ENCODE measurements around the gene CFDP1. TPM values are rescaled to one million over a fixed set of nuclear protein-coding genes. Genes with fewer than 3 reads are reported as not detected.

The CFDP1 gene
- total RNA-seq, 1 experiment from 2014 or later: 52.6 TPM

DNA sequence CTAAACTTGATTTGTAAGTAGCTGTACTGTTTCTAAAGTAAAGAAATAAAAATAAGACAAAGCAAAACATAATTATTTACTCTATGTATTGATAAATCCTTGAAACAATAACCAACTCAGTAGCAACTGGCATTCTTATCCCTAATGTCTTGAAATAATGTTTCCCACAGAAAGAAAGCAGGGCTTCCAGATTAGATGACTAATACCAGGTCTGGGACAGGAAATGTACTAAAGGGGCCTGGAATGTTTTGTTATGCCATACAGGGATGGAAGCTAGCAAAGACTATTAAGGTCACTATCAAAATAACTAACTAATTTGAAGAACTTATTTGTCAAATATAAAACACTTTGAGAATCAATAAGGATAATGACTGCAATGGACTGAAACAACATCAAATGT, 82.1 kb downstream of the CFDP1 start:
- POLR2A ChIA-PET (ENCODE audit: unreplicated experiment): no interaction called here
- peaks cover 9% of the 10 kb centered on the region; the same call in 1 of the 2 replicates for H3F3A ChIP-seq (ENCODE audit: insufficient read depth, low read depth)
- H3K9me3 ChIP-seq (ENCODE audit: insufficient read depth, low read depth): no peaks in the 10 kb centered on the region
- H3K9me2 ChIP-seq (ENCODE audit: insufficient read depth): no peaks in the 10 kb centered on the region
- CTCF ChIA-PET: no interaction called here
- peak overlapping the region; percentile 10; the same call in 1 of the 2 replicates for H3K4me2 ChIP-seq
- H2AFZ ChIP-seq: no peak overlapping the region
- TF ChIP-seq, protein P1, sequence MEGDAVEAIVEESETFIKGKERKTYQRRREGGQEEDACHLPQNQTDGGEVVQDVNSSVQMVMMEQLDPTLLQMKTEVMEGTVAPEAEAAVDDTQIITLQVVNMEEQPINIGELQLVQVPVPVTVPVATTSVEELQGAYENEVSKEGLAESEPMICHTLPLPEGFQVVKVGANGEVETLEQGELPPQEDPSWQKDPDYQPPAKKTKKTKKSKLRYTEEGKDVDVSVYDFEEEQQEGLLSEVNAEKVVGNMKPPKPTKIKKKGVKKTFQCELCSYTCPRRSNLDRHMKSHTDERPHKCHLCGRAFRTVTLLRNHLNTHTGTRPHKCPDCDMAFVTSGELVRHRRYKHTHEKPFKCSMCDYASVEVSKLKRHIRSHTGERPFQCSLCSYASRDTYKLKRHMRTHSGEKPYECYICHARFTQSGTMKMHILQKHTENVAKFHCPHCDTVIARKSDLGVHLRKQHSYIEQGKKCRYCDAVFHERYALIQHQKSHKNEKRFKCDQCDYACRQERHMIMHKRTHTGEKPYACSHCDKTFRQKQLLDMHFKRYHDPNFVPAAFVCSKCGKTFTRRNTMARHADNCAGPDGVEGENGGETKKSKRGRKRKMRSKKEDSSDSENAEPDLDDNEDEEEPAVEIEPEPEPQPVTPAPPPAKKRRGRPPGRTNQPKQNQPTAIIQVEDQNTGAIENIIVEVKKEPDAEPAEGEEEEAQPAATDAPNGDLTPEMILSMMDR (conservative IDR thresholded peaks at IDR 0.05): no peak
- no peak for TF ChIP-seq EZH2 (IDR thresholded peaks at IDR 0.05; ENCODE audit: low read depth)
- no peaks in the 10 kb centered on the region for H3K27me3 ChIP-seq (ENCODE audit: insufficient read depth, low read depth)
- H3K27ac ChIP-seq: peak overlapping the region; percentile 25; the same call in 1 of the 2 replicates
- H4K20me1 ChIP-seq (ENCODE audit: insufficient read depth): no peaks in the 10 kb centered on the region
- no peaks in the 10 kb centered on the region for H3K36me3 ChIP-seq (ENCODE audit: low read depth)
- no TSS peak for BruUV-seq (replicated peaks)
- intact Hi-C loops (cut with micrococcal nuclease; ENCODE audit: unreplicated experiment): no loop called here
- H3K4me3 ChIP-seq: no peak overlapping the region
- H3K4me1 ChIP-seq (replicated peaks; ENCODE audit: insufficient read depth): peaks cover 15% of the 10 kb centered on the region
- no peaks in the 10 kb centered on the region for H3K79me2 ChIP-seq (ENCODE audit: low read depth)
- peak in 1 of 2 experiments; percentile 59 for DNase-seq

DNA sequence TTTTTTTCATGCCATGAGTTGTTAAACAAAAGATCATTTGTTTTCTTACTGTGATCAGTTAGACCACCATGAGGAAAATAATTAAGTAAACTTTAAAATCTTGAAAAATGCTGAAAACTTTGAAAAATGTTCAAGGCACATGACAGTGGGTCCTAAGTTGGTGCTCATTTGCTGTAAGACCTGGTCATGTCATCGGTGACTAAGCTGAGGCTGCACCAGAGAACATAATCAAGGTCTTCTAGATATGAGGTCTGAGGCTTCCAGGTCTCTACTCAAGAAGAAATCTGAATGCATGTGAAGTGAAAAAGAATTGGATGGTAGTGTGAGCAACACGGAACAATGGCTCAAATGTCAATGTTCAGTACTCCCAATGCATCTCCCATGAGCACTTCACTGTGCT, 87.6 kb downstream of the CFDP1 start:
- intact Hi-C loops (cut with micrococcal nuclease; ENCODE audit: unreplicated experiment): no loop called here
- Histone ChIP-seq H3K4me2 (no peak overlapping the region), H3F3A (ENCODE audit: insufficient read depth, low read depth) (peaks cover 25% of the 10 kb centered on the region), H3K4me1 (replicated peaks; ENCODE audit: insufficient read depth) (peaks cover 33% of the 10 kb centered on the region), H2AFZ (no peak overlapping the region), H3K79me2 (ENCODE audit: low read depth) (no peaks in the 10 kb centered on the region), H3K9me3 (ENCODE audit: insufficient read depth, low read depth) (no peaks in the 10 kb centered on the region), H4K20me1 (ENCODE audit: insufficient read depth) (no peaks in the 10 kb centered on the region), H3K27ac (no peak overlapping the region), H3K4me3 (no peak overlapping the region), H3K36me3 (ENCODE audit: low read depth) (no peaks in the 10 kb centered on the region), H3K27me3 (ENCODE audit: insufficient read depth, low read depth) (no peaks in the 10 kb centered on the region), H3K9me2 (ENCODE audit: insufficient read depth) (no peaks in the 10 kb centered on the region)
- BruUV-seq (replicated peaks): no TSS peak
- no peak for DNase-seq
- ChIA-PET POLR2A (ENCODE audit: unreplicated experiment) (no interaction called here), CTCF (interaction anchor here (0.7 kb wide), 1 partner anchor 159 kb away, joined by 3 read pairs; no protein-coding TSS in a partner anchor)
- no peak for TF ChIP-seq EZH2 (IDR thresholded peaks at IDR 0.05; ENCODE audit: low read depth)
- TF ChIP-seq, protein P1 (conservative IDR thresholded peaks at IDR 0.05): no peak

DNA sequence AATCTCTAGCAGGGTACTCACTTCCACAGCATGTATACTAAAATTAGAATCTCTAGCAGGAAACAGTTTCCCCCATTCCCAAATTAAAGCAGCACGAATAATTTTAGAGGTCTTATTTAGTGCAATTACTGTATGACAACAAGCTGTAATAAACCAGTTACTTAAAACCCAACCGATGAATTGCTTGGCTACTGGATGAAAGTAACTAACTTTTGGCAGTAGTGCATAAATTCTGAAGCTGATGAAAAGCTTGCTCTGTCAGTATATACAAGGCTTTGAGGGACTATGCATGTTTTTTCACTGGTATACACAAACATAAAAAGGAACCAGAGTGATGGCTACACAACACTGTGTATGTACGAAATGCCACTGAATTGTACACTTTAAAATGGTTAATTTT, 89.4 kb downstream of the CFDP1 start:
- Histone ChIP-seq H4K20me1 (ENCODE audit: insufficient read depth) (no peaks in the 10 kb centered on the region), H3F3A (ENCODE audit: insufficient read depth, low read depth) (peaks cover 25% of the 10 kb centered on the region), H3K27ac (no peak overlapping the region), H2AFZ (no peak overlapping the region), H3K9me2 (ENCODE audit: insufficient read depth) (no peaks in the 10 kb centered on the region), H3K27me3 (ENCODE audit: insufficient read depth, low read depth) (no peaks in the 10 kb centered on the region), H3K36me3 (ENCODE audit: low read depth) (no peaks in the 10 kb centered on the region; the same call in 1 of the 2 replicates), H3K9me3 (ENCODE audit: insufficient read depth, low read depth) (no peaks in the 10 kb centered on the region), H3K4me2 (no peak overlapping the region), H3K4me3 (no peak overlapping the region), H3K79me2 (ENCODE audit: low read depth) (no peaks in the 10 kb centered on the region), H3K4me1 (replicated peaks; ENCODE audit: insufficient read depth) (peaks cover 31% of the 10 kb centered on the region)
- BruUV-seq (replicated peaks): no TSS peak
- intact Hi-C loops (cut with micrococcal nuclease; ENCODE audit: unreplicated experiment): no loop called here
- ChIA-PET POLR2A (ENCODE audit: unreplicated experiment) (no interaction called here), CTCF (no interaction called here)
- TF ChIP-seq EZH2 (IDR thresholded peaks at IDR 0.05; ENCODE audit: low read depth): no peak
- TF ChIP-seq, protein P1 (conservative IDR thresholded peaks at IDR 0.05): no peak
- no peak for DNase-seq

All from PC-9 (cell line).